DMS79 (cell line): ENCODE measurements around the gene IL1B.

Source experiments
- DNase-seq: peaks from one replicate; lab custom pipeline; 2025; lab: John Stamatoyannopoulos, UW

IL1B gene

DNA sequence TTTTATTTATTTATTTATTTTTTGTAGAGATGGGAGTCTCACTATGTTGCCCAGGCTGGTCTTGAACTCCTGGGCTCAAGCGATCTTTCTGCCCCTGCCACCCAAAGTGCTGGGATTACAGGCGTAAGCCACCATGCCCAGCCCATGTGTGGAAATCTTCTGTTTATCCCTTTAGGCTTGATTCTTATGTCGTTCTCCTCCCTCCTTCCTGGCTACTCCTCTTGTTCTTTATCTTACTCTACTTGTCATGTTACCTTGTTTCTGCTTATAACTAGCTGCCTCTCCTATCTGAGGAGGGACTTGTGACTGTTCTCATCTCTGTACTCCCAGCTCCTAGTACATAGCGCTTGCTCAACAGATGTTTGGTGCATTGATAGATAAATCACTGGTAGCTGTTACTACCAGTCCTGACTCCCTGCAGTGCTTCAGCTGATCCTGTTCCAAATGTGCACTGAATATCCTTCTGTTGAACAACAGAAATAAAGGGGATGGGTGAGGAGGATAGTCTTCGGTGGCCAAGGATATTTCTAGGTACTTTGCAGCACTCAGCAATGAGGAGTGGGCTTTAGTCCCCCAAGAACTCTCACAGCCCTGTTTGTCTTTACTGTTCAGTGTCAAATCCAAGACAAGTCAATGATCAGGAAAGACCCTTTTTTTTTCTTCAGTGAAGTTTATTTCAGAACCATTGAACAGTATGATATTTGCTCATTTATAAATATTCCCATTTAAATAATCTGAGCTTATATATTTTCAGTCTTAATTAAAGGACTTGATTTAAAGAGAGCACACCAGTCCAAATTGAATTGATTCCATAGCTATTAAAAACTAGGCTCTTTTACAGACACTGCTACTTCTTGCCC is 7.2 kb downstream of the IL1B start:
- no peak for DNase-seq

DNA sequence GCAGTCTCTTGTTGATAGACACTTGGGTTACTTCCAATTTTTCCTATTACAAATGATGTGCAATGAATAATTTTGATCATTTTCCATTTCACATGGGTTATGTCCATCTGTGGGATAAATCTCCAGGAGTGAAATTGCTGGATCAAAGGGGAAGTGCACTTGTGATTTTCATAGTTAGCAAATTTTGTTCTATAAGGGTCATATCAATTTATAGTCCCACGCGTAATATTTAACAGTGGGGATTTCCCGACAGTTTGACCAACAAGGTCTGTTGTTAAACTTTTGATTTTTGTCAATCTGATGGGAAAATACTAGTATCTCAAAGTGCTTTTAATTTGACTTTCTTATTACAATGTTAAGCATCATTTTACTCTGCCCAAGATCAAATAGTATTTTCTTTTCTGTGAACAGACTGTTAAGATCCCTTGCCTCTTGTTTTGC is 8.3 kb downstream of the IL1B start:
- DNase-seq, result no peak

DNA sequence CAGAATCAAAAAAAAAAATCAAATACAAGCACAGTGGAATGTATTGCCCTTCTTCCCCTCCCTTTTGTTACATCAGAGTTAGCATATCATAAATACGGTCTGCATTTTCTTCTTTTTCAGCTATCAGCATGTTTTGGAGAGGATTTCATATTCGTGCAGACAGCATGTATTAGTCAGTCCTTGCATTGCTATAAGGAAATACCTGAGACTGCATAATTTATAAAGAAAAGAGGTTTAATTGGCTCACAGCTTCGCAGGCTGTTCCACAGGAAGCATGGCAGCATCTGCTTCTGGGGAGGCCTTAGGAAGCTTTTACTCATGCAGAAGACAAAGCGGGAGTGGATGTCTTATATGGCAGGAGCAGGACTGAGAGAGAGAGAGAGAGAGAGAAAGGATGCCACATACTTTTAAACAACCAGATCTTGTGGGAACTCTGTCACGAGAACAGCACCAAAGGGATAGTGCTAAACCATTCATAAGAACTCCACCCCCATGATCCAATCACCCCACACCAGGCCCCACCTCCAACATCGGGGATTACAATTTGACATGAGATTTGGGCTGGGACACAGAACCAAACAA is 8.9 kb downstream of the IL1B start:
- DNase-seq, result no peak

DNA sequence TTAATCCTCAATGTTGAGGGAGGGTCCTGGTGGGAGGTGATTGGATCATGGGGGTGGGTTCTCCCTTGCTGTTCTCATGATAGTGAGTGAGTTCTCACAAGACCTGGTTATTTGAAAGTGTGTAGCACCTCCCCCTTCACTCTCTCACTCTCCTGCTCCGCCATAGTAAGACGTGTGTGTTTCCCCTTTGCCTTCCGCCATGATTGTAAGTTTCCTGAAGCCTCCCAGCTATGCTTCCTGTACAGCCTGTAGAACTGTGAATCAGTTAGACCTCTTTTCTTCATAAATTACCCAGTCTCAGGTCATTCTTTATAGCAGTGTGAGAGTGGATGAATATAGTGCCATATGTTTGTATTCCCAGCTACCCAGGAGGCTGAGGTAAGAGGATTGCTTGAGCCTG is 9.6 kb downstream of the IL1B start:
- no peak for DNase-seq

DNA sequence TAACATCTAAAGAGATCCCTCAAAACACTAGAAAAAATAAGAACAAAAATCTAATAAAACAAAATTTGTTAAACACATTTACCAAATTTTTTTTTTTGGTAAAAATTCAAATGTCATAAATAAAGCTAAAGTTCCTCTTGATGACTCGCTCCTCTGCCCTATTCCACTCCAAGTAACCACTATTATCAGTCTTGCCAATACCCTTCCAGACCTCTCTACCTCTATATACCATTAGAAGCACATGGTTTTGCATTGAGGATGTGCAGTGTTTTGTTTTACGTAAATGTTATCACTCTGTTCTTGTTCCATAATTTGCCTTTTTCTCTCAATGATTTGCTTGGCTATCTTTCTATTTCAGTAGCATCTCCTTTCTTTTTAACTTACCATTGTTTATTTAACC is 10.9 kb downstream of the IL1B start:
- DNase-seq, result no peak

DNA sequence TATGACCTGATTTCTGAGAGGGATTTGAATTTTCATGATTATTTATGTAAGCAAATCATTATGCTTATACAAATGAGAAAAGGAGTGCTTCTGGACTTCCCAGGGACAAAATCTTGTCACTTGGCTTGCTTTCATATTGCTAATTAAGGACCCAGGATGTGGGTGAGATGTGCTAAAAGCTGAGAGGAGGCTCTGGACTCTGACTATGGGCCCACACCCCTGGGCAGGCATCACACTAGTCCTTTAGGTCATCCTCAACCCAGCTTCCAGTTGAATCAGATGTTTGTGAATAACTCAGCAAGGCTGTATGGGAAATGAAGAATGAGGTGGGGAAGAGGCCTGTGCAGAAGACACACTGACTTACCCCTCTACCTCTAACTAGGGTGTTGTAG is 11.9 kb downstream of the IL1B start:
- DNase-seq, result no peak

DNA sequence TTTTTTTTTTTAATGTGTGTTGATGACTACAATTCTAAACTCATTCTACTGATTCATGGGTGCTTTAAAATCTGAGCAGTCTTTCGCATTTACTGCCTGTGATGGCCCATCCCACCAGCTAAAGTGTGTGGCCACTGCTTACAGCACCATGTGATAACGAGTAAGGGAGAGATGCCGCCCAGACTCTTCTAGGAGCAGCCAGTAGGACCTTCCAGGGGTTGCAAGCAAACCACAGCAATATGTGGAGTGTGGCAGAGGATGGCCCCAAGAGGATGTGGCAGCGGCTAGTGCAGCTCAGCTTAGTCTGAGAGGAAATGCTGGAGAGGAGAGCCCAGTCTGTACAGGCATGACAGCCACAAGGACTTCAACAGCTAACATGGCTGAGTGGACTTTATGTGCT is 14.9 kb downstream of the IL1B start:
- DNase-seq, result no peak

DNA sequence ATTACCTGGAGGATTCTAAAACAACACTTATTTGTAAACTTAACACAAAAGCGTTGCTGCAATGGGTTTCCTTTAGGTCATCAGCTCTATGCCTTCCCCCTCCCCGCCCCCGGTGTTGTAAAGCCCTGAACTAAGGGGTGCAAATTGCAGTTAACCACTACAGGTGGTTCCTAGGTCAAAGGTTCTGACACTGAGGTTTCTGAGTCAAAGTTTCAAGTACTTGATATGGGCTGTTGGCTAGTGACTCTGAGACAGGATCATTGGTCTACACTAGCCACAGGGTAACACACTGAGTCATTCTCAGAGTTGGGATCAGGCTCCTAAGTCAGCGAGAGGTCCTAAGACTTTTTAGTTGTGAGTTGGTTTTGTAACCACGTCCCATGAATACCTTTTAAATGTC is 15.4 kb downstream of the IL1B start:
- no peak for DNase-seq

DNA sequence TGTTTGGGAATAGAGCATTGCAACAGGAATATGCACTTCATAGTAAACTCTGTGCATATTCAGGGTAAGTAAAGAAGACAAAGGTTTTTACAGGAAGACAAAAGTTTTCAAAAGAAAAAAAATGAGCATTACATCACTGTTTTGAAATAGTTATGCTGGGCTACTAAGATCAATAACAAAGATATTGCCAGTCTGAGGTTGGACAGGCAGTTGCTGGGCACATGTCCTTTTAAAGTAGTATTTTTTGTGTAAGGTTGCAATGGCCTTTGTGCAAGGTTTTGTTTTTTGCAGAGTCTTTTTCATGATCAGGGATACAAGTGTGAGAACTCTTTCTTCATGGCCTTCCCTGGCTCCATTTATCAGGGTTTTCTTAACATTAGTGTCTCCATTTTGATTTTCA is 16.2 kb downstream of the IL1B start:
- no peak for DNase-seq

DNA sequence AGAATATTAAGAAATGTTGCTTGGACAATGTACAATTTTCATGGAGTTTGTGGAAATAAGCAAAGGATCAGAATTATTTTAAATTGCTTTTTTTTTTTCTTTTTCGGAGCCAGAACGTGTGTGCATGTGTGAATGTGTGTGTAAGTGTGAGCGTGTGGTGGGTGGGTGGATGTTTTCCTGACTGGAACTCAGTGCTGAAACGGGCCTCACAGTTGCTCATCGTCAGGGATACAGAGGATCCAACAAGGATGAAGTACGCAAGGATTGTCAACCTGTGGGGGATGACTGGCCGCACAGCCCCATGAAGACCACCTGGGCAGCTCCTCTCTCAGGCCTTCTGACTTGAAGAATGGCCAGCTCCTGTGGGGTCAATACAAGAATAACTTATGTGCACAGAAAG is 17.5 kb downstream of the IL1B start:
- DNase-seq, result no peak

DNA sequence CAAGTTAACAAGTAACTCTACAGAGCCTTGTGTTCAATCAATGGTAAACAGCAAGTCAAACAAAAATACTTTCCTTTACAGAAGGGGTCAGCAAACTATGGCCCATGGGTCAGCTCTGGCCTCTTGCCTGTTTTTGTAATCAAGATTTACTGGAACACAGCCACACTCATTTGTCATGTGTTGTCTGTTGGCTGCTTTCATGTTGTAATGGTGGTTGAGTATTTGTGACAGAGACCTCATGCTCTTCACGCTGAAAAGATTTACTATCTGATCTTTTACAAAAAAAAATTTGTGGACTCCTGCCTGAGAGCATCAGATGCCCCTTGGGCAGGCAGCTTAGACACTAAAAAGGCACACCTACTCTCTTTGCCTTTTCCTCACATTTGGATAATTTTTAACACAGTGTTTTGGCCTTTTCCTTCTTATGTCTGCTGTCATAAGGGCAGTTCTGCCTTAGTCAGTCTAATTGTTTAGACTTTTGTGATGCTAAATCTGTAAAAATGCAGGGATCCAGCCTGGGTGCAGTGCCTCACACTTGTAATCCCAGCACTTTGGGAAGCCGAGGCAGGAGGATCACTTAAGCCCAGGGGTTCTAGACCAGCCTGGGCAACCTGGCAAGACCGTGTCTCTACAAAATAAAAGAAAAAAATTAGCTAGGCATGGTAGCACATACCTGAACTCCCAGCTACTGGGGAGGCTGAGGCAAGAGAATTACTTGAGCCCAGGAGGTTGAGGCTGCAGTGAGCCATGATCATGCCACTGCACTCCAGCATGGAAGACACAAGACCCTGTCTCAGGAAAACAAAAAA is 18.3 kb downstream of the IL1B start:
- no peak for DNase-seq

DNA sequence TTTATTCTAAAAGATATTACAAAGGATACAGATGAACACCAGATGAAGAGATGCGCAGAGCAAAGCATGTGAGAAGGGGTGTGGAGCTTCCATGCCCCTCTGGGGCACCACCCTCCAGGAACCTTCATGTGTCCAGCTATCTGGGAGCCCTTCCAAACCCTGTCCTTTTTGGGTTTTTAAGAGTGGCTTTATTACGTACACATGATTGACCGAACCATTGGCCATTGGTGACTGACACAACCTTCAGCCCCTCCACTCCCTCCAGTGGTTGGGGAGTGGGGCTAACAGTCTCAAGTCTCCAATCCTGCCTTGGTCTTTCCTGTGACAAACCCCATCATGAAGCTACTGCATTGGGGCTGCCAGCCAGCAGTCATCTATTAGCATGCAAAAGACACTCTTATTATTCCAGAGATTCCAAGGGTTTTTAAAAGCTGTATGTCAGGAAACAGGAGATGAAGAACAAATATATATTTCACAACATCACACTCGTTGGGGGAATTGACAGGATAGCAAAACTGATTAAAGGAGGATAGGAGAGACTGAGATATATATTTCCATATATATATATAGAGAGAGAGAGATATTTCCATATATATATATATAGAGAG is 19.4 kb downstream of the IL1B start:
- no peak for DNase-seq

DNA sequence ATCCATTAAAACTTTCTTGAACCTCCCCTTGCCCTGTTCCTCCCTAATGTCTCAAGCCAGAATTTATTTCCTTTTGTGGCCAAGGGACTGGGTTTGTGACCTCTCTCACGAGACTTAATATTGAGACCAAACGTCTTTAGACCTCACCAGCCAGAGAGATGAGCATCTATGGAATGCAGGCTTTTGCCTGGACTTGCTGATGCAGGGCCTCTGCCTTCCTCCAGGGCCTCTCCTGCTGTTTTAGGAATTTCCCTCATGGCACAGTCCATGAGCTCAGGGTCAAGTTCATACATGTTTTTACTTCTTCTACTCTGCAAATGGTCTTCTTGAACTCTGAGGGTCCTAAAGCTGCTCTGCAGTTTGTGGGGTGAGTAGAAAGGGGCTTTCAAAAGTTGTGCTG is 22.3 kb downstream of the IL1B start:
- DNase-seq, result no peak

DNA sequence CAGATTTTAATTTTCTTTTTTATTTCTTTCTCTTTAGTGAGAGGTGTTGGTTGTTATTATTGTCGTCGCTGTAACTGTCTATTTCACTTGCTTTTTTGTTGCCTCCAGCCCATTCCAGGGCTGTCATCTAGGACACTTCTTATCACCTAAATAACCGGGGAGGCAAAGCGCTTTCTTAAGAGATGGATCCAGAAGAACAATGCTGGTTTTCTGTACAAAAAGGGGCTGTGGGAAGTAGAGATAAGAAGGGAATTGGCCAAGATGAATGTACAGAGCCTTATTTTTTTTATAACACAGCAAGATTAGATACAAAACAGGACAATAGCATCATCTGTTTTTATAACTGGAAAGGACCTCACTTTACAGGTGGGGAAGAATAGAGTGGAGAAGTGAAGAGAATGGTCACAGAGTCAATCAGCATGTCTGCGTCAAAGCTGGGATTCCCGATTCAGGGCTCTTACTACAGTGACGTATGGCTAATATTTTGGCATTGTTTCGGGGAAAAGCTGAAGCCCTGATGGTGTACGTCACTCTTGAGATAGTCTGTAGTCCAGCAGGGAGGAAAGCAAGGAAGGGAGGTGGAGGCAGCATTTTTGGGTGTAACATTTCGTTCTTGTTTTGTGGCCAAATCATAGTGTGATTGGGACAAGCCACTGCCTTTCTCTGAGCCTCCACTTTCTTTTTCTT is 23.2 kb downstream of the IL1B start:
- DNase-seq, result no peak

DNA sequence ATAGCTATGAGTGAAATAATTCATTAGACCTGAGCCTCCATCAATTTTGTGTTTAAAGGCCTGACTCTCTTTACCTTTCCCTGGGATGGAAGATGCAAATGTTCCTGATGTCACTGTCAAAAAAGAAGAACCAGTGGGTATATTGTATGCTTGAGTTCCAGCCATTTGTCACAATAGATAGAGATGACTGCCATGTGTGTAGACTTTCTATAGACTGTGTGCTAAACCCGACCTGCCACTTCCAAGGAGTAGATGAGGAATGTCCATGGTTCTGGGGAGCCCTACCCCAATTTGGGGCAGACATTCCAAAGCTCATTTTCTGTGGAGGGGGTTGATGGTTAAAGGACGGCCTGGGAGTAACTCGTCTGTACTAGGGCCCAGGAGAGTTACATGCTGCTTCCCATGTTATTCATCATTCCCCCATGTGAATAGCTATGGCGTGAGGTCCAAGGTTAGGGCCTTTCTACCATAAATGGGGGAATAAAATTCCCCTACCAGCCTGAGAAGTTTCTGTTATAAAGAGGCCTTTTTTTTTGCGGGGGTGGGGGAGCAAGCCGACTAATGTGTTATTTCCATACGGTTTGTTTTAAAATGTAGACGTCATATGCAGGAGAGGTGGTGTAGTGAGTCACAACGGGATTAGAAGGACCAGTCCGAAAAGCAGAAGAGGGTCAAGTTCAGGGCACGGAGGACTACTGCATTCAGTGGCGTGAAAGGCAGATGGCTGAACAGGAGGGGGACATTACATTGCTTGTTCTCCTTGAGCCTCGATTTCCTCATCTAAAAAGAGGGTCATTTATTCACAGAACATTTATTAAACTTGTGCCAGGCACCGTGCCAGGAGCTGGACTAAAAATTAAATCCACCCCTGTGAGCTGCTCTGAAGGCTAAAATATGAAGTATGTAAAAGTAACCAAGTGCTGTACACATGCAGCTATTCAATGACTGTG is 24.0 kb downstream of the IL1B start:
- DNase-seq, result no peak

DNA sequence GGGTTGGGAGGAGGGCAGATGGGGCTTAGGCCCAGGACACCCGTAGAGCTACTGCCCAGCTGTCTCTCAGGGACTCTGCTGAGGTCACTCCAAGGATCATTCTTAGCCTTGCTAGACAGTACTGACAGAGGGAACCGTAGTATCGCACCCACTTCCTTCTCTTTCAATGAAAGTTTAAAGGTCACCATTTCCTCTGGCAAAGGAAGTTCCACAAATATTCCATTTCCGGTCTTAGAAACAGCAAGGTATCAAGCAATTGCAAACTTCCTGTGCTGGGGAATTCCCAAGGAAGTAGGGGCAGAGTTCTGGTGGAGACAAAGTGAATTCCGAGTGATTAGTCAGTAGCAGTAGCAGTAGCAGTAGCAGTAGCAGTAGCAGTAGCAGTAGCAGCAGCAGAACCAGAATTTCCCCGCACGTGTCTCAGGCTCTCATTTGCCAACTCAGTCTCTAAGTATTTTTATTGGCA is 24.7 kb downstream of the IL1B start:
- no peak for DNase-seq

DNA sequence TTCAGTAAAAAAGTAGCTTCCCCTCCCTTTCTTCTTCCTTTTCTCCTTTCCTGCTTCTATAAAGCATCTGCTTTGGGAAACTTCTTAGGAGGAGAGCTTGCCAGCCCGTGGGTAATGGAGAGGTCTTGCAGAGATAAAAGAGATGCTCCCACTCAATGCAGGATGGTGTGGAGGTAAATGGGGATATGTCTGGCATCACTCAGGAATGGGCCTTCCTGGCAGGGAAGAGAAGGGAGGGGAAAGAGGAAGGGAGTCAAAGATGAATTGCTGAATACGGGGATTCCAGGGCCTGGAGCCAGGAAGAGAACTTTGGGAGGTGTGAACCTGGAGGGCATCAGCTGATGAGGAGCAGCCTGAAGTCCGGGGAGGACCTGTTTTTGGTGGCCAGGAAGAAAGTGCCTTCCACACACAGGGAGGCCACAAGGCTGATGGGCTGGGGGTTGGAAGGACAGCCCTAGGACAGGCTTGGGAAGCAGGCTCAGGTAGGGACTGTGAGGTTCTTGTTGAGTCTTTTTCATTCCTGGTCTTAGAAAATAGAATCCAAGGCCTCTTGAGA is 25.2 kb downstream of the IL1B start:
- no peak for DNase-seq

DNA sequence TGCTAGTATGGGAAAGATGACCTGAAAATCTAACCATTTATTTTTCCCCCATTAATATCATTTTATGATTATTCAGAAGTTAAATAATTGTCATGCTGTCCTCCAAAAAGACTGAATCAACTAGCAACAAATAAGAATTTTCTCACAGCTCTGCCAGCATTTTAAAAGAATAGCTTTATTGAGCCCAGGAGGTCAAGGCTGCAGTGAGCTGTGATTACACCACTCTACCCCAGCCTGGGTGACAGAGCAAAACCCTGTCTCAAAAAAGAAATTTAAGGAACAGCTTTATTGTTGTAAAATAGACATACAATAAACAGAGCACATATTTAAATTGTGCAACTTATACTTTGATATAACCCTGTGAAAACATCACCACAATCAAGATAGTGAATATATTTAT is 27.5 kb downstream of the IL1B start:
- DNase-seq, result no peak

DNA sequence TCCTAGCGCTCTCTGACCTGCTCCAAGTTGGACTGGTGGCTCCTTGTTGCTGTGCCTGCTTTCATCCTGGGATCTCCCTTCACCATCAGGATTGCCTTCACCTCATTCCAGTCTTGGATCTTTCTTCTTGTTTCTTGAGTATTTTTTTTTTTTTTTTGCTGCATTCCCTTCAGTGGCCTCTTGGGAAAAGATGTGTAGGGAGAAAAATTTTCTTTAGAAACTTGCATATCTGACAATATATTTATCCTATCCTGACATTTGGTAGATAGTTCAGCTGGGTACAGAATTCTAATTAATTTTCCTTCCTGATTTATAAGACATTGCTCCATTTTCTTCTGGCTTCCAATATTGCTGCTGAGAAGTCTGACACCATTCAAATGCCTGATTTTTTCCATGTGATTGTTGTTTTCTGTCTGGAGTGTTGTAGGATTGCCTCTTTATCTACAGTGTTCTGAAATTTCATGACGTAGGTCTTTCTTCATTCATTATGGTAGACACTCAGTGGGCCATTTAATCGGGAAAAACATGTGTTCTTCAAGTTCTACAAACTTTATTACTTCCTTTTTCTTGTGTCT is 29.3 kb downstream of the IL1B start:
- no peak for DNase-seq

DNA sequence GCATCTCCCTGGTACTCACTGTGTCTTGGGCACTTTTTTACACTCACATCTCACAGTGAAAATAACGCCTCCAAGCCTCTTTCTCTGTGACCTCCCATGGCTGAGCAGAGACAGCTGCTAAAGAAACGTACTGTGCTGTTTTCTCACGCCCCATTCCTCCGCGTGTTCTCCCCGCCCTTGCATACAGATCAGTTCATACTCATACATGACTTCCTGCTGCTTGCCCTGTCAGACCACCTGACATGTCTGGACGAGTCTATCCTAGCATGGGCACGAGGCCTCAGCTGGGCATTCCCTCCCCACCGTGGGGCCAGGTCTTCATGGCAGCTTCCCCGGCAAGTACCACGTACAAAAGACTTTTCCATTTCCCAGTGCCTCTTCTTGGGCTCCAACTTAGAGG is 31.0 kb downstream of the IL1B start:
- no peak for DNase-seq
